DMS153 (cell line): ENCODE measurements around the gene TBXAS1.

ENCODE experiments used
- DNase-seq: peaks from one replicate; lab custom pipeline; 2025; lab: John Stamatoyannopoulos, UW

The TBXAS1 gene

DNA sequence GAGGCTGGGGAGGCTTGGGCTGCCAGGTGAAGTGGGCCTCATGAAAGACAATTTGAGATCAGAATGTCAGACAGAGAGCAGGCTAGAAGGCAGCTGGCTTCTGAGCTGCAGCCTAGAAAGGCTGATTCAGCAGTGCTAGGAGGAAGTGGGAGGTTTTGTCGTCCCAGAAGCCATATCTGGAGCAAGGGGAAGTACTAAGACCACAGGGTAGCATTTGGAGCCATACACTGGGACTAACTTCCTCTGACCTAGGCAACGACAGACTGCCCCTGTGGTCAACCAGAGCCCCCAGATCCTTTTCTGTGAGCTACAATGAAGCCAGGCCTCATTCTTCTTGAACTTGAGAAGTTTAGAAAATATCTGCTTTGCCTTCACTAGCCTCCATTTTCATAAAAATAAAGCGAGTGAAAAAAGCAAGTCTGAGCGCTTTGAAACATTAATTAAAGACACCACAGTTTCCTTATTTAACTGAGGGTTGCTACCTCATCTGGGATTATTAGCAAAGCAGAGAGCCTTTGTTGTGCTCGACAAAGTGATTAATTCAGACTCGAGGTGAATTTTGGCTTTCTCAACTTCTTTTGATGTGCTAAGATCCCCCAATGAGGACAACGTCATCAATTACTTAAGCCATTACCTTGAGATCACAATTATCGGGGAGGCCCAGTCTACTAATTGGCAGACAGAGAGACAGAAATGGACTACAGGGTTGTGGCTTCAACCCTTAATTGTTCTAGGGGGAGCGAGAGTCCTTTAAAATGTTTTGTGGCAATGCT is 26.6 kb downstream of the TBXAS1 start:
- no peak for DNase-seq

DNA sequence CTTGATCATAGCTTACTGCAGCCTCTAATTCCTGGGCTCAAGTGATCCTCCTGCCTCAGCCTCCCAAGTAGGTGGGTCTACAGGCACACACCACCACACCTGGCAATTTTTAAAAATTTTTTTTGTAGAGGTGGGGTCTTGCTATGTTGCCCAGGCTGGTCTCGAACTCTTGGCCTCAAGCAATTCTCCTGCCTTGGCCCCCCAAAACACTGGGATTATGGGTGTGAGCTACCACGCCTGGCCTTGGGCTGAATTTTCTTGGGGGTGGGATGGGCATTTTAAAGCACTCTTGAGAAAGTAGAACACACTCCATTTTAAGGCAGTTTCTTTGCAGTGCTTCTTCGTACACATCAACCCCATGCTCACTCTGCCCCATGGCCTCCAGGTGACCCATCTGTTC is 28.7 kb downstream of the TBXAS1 start:
- DNase-seq: no peak

DNA sequence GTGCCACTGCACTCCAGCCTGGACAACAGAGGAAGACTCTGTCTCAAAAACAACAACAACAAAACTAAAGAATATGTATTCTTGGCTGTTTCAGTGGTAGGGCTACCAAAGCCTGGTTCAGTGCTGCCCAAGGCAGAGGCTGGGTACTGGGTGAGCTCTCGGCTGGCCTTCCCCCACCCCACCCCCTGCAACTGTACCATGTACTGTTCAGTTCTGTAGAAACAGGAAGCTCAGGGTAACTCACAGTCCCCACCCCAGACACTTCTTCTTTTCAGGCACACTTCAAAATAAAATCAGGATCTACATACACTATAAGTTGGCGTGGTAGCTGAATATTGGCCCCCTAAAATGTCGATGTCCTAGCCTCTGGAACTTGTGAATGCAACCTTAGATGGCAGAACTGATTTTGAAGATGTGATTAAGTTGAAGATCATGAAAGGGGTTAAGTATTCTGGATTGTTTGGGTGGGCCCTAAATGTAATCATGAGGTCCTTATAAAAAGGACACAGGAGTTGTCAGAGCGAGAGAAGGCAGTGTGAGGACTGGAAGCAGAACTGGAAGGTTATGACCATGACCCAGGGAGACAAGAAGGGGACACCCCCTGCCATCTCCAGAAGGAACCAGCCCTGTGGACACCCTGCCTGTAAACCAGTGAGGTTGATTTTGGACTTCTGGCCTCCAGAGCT is 31.2 kb downstream of the TBXAS1 start:
- DNase-seq: no peak

DNA sequence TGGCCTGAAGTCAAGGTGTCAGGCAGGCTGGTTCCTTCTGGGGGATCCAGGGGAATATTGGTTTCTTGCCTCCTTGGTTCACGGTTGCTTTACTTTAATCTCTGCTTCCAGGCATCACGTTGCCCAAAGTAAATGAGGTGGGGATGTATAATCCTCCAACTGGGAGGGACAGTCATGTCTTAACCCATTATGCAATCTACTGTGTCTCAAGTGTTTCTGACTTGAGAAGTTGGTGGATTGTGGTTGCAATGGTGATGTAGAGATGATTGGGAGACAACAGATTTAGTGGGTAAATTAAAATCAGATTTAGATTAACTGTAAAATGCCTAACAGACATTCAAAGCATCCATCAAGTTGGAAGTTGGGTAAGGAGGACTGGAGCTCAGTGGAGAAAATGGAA is 32.7 kb downstream of the TBXAS1 start:
- no peak for DNase-seq

DNA sequence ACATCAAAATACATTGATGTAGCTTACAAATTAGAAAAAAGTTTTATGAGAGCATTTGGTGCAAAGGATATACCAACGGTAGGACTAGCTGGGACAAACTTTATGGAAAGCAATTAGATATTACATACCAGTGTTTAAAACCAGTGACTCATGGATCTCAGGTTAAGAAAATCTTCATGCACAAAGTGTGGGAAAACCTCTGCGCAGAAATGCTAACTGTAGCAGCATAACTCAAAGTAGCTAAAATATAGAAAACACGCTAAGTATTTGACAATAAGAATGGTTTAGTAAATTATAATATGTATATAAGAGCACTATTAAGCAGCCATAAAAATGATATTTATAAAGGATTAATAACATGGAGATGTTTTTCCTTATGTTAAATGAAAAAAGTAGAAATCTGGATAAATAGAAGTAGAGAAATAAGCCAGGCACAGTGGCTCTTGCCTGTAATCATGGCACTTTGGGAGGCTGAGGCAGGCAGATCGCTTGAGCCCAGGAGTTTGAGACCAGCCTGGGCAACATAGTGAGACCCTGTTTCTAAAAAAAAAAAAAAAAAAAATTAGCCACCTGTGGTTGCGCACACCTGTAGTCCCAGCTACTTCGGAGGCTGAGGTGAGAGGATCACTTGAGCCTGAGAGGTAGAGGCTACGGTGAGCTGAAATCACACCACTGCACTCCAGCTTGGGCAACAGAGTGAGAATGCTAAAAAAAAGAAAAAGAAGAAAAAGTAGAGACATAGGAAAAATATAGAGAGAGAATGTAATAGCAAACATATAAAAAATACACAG is 37.2 kb downstream of the TBXAS1 start:
- DNase-seq: no peak

GRCh38 chr7:139867847-139868246 is 38.8 kb downstream of the TBXAS1 start:
- DNase-seq: no peak

DNA sequence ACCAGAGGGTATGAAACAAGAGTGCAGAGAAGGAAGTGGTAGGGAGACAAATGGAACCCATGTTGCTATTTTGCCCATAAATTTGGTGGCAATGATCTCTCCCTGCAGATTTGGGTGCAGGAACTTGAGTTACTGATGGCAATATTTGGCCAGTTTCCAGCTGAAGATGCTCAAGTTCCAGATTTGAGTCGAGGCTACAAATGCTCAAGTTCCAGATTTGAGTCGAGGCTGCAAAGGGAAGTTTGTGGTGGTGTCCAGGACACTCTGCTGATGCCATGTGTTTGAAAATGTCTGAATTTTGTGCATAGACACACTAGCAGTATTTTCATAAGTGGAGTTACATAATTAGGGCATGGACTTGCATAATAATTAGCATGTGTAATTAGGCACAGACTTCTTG is 40.8 kb downstream of the TBXAS1 start:
- DNase-seq: no peak

DNA sequence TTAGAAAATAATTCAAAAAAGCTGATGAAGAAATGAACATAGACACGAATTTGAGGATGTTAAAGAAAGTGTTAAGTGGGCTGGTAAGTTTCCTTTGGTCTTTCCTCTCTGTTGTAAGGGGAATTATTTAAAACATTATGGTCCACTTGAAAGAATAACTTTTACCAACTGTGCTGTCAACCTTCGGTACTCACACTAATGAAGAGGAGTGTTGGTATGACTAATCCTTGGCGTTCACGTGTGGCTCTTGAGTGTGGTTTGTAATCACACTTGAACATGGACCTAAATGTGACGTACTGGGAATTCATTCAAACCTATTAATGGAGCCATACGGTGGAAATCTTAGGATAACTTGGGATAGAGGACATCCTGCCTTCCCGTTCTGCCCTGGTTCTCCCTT is 41.3 kb downstream of the TBXAS1 start:
- no peak for DNase-seq

GRCh38 chr7:139871331-139871730 is 42.3 kb downstream of the TBXAS1 start:
- no peak for DNase-seq

GRCh38 chr7:139871820-139872219 is 42.8 kb downstream of the TBXAS1 start:
- no peak for DNase-seq

DNA sequence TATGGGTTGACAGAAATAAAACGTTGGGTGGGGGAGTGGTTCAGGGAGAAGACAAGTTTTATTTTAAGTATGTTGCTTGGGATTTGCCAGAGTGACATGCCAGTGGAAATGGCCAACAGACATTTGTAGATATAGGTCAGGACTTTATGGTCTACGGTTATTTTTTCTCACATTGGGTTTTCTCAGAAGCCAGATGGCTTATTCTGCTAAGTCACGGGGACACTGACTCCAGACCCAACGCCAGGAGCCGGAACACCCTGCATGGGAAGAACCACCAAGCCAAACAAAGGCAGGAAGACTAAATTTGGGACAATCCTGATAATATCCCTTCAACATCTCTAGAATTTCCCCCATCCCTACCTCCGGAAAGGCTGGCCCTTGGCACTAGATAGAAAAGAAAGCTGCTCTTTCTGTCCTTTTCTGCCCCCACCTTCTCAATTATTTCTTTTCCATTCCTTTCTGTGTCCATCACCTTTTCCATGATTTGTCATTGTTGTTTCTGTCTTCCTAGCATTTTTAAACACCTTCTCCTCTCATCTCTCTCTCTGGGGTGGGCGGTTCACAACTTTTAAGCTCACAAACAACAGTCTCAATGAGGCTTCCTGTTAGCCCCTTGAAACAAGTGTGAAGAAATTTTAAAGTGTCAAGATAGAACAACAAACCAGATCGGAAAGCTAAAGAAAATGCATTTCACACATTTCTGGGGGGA is 44.7 kb downstream of the TBXAS1 start:
- no peak for DNase-seq

DNA sequence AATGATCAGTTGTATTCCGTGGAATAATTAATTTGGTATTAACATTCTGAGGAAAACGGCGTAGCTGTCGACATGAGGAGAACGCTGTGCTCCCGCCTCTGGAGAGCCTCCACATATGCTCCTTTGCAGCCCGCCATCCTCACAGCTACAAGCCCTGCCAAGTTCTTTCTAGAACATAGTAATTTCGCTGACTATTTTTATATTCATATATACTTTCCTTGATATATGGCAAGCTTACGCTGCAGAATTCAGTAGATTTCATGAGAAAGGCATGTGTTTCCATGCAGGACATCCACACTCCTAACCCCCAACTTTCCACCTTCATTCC is 45.2 kb downstream of the TBXAS1 start:
- DNase-seq: no peak

- no peak for DNase-seq
Measured at GRCh38 chr7:139875821-139876241, 46.8 kb downstream of the TBXAS1 start.

- DNase-seq: no peak
Measured at GRCh38 chr7:139876622-139877283, 47.7 kb downstream of the TBXAS1 start.

DNA sequence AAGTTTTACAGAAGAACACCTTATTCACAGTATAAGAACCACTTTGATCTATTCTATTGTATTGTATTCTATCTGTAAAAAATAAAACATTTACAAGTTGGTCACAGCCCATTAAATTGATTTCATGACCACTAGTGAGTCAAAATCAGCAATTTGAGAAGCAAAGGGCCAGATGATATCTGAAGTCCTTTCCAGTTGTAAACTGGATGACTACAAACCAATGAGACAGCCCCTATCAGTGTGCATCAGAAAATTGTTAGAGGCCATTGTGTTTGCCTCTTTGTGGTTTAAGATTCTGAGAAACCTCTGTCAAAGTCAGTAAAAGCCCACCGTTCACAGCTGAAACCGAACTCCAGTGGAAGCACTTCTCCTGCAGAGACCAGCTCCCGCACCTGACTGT is 54.8 kb downstream of the TBXAS1 start:
- DNase-seq: no peak

- no peak for DNase-seq
Measured at GRCh38 chr7:139884441-139884840, 55.4 kb downstream of the TBXAS1 start.

GRCh38 chr7:139885511-139885910 is 56.4 kb downstream of the TBXAS1 start:
- no peak for DNase-seq

- DNase-seq: no peak
Measured at GRCh38 chr7:139886206-139886605, 57.1 kb downstream of the TBXAS1 start.

DNA sequence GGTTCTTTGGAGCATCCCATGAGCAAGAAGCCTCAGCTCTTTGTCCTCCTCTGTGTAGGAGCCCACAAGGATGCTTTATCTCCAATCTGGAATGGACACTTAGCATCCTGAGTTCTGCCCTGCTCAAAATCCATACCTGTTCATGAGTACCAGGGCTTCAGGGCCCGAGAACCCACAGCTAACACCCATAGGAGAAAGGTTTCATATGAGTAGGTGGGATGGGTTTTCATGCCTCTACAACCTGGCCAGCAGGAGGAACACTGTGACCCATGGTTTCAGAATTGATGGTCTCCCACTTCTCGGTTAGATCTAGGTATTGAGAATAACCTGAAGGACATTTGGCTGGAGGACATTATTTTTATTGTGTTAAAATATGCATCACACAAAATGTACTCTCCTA is 57.8 kb downstream of the TBXAS1 start:
- no peak for DNase-seq

DNA sequence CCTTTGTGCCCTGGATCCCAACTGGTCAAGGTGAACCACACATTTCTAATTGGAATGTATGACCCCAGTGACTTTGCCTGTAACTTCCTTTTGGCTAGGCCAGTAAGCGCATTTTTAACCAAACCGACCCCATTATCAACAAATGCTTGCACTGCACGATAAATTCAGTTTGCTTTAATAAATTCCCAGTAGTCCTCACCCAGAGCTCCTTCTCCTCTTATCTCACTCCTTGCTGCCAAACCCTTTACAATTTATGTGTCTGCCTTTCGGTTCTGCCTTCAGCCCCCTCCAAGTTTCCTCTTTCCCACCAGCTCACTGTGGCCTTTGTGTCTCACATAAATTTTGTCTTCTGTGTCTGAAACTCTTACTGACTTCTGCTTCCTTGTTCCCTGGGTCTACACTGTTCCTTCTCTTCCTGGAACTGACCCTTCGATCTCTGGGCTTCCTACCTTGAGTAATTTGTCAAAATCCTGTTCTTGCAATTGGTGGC is 59.0 kb downstream of the TBXAS1 start:
- DNase-seq: no peak

DNA sequence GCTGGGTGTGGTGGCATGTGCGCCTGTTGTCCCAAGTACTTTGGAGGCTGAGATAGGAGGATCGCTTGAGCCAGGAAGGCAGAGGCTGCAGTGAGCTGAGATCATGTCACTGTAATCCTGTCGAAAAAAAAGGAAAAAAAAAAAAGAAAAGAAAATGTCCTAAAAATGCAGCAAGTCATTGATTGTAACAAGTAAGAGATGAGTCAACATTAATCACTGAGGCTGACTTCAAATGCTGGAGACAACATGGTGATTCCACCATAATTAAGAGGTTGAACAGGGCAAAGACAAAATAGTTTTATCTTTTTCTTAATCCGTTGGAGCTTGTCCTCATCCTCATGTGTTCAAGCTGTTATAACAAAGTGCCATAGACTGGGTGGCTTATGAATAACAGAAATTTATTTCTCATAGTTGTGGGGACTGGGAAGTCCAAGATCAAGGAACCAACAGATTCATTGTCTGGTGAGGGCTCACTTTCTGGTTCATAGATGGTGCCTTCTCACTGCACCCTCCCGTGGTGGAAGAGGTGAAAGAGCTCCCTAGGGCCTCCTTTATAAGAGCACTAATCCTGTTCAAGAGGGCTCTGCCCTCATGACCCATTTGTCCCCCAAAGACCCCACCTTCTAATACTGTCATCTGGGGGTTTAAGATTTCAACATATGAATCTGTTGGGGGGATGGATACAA is 60.3 kb downstream of the TBXAS1 start:
- no peak for DNase-seq
